CD4-positive, alpha-beta T cell treated with Interleukin-4 for 4 hours (primary cell): Measurements from ENCODE around the gene TUSC2.

Experiments used
- DNase-seq: peaks from one replicate; pipeline ENCODE4 v3.0.0-alpha.2; 2020

The TUSC2 gene

DNA sequence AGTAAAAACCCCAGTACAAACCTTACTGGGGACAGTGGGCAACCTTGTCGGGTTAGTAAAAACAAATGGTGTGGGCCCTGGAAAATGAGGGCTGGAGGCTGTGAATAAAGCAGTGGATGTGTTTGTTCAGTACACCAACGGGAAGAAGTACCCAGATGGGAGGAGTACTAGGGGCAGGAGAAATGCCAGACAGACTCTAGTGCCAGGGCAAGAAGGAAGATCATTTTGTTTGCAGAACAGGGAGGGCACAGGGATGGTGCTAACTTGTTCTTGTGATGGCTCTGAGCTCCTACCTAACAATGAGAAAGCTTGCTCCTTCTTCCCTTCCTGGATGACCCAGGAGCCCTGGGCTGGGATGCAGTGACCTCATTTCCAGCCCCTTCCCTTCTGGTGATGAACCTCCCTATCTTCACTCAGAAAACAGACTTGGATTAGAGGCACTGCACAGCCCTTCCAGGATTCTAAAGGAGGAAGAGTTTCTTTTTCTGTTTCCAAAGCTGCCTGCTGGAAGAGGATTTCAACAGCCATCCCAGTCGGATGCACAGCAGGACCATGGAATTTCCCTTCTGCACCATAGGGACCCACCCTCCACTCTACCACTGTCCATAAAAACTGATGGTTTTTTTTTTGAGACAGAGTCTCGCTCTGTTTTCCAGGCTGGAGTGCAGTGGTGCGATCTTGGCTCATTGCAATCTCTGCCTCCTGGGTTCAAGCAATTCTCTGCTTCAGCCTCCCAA is 6.5 kb upstream of the TUSC2 start:
- DNase-seq = no peak

- no peak for DNase-seq
These were observed 5.8 kb upstream of the TUSC2 start for GRCh38 chr3:50333744-50334328.

DNA sequence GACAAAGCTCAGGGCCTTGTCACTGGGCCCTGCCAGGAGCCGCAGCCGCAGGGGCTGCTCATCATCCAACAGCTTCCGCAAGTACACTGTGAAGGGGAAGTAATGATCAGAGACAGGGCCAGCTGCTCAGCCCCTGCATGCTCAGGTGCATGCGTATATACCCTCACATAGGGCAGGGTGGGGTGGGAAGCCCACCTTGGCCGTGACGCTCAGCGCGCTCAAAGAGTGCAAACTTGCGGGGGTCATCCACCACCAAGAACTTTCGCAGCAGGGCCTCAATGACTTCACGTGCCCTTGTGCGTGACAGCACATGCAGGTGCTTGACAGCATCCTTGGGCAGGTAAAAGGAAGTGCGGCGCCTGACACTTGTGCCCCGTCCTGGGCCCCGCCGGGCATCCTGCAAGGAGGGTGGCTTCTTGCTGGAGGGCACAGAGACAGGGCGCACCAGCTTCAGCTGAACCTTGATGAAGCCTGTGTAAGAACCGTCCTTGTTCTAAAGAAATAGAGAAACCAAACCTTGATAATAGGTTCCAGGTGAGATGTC is 3.4 kb upstream of the TUSC2 start:
- DNase-seq = no peak

GRCh38 chr3:50330330-50330729 is 2.3 kb upstream of the TUSC2 start:
- no peak for DNase-seq

DNA sequence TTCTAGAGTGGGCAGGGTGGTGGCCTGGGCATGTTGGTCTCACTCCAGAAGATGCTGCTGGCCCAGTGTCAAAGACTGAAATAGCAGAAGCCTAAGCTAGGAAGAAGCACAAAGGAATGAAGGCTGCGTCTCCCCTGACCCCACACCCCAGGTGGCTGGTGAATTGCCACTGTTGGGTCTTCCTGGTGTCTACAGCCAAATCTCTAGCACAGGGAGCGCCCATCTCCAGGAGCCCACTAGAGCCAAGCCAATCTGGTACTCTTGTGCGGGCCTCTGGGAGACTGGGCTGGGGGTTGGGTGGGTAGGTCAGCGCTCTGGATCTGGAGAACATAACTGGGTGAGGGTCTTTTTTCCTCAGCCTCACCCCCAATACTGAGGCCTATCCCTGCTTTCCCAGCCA is 894 bp downstream of the TUSC2 start:
- no peak for DNase-seq

- DNase-seq = no peak
These were observed 1.9 kb downstream of the TUSC2 start for GRCh38 chr3:50326182-50326541.

- DNase-seq = no peak
These were observed 2.4 kb downstream of the TUSC2 start for GRCh38 chr3:50325497-50326181.

- no peak for DNase-seq
These were observed 2.9 kb downstream of the TUSC2 start for GRCh38 chr3:50325113-50325480.

DNA sequence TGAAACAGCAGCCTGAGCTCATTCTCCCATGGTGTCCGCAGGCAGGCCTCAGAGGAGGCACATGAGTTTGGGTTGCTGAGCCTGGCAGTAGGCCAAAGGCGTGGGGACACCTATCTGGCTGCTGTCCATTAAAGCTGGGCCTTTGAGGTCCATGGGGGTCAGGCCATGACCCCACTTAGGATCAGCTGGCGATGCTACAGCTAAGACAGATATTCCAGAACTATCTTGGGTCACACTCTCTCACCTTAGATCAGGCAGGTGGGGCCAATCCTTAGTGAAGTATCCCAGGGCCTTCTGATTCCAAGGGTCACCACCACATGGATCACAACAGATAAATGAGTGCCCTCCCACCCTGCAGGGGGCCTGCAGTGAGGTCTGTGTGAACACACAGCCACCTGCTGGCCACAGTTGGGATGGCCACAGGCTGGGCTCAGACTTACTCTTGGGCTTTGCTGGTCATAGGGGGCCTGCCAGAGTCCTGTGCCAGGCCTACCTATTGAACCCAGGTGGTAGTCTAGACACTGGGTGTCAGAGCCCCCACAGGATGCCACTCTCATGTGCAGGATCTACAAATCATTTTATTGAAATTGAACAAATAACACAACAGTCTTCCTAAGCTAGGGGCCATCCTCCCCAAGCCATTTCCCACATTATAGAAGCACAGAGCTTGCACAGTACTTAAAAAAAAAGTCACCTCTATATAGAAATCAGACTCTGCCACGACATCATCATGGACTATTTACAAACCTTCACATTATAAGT is 3.5 kb downstream of the TUSC2 start:
- peak; percentile 53 for DNase-seq

GRCh38 chr3:50323614-50324199 is 4.3 kb downstream of the TUSC2 start:
- no peak for DNase-seq

GRCh38 chr3:50323092-50323600 is 4.9 kb downstream of the TUSC2 start:
- DNase-seq = no peak

- DNase-seq = no peak
These were observed 5.5 kb downstream of the TUSC2 start, which contains the start of gene HYAL2 for GRCh38 chr3:50322386-50323091. HYAL2 (minus strand) TSS chr3:50322745; CDS start chr3:50320489, 2,256 bp downstream.

DNA sequence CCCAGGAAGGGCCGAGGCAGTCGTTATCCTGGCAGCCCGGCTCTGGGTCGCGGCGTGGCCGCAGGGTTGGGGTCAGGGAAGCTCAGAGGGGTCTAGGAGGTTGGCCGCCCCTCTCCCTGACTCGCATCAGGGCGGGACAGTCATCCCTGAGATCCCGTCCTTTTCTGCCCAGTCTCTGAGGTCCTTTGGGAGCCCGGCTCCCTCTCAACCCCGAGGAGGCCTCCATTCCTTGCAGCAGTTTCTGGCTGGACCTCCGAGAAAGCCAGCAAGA is 6.0 kb downstream of the TUSC2 start:
- no peak for DNase-seq

DNA sequence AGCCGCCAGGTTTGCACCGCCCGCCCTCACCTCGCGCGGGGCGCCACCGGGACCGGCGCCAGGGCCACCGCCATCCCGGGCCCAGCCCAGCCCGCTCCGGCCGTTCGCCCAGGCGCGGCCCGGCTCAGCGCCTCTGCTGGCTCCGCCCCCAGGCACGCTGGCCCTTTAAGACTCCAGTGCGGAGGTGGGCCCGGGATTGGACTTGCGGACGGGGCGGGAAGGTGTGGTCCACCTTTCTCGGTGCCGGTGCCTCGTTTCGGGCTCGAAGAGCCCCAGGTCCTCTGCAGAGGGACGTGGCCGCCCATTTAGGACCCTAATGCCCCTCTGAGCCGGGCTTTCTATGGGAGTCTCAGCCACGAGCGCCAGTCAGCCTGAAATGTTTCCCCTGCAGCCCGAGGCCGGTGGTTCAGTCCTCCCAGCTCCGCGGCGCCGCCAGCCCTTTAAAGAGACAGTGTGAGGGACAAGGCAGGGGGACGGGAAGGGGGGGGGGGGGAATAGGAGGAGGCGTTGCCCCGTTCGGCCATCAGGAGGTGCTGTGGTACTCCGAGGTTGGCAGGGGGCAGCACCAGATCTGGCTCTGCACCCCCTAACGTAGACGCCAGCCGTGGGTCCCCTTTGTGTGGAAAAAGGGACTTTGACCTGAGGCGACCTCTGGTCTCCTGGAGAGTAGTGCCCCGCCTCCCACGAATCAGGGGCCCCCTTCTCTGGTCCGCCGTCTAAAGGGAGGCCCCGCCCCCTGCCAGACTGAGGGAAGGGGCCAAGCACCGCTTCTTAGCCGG is 6.5 kb downstream of the TUSC2 start:
- DNase-seq = peak; percentile 76

DNA sequence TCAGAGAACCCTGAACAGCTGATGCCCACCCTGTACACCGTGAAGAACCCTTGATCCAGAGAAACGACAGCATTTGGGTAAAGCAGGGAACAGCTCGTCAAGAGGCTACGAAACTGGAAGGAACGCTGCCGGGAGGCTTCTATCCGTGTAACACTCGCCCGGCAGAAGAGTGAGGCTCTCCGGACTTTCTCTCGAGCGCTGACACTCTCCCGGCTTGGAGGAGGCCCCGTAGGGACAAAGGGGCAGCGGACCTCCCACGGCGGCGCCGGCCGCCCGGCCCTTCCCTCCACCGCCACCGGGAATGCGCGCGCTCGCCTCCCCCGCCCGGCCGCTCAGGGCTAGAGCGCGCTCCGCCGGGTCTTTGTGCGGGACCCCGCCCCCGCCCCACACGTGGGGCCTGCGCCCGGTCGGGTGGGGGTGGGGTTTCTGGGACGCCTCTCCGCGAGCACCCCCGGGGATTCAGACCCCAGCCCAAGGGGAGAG is 7.1 kb downstream of the TUSC2 start:
- peak; percentile 48 for DNase-seq

- DNase-seq = no peak
These were observed 8.0 kb downstream of the TUSC2 start for GRCh38 chr3:50319894-50320625.

GRCh38 chr3:50319181-50319893 is 8.7 kb downstream of the TUSC2 start:
- no peak for DNase-seq

DNA sequence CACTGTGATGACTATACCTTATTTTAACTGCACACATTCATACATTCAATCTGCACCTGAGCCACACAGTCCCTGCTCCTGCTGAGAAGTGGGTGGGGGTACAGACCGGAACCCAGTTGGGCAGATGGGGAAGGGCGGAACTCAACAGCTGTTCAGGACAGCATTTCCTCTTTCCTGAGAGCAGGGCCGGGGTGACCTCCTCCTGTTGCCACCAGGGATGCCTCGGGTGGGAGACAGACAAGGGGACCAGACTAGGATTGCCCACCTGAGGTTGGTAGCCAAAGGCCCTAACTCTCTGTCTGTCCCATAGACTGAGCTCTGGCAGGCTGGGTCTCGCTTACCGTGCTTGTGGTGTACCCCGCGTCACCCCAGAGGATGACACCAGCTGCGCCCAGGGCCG is 9.4 kb downstream of the TUSC2 start:
- DNase-seq = no peak

- DNase-seq = no peak
These were observed 9.9 kb downstream of the TUSC2 start for GRCh38 chr3:50318163-50318562.

- DNase-seq = no peak
These were observed 10.7 kb downstream of the TUSC2 start for GRCh38 chr3:50317300-50317699.
